ENCODE results near the gene SELE.
"Not testable (repeated sequence)": the region's sequence is repeated elsewhere in the genome, so short reads cannot be mapped to it uniquely, and the experiment has no call there.

SELE gene

DNA sequence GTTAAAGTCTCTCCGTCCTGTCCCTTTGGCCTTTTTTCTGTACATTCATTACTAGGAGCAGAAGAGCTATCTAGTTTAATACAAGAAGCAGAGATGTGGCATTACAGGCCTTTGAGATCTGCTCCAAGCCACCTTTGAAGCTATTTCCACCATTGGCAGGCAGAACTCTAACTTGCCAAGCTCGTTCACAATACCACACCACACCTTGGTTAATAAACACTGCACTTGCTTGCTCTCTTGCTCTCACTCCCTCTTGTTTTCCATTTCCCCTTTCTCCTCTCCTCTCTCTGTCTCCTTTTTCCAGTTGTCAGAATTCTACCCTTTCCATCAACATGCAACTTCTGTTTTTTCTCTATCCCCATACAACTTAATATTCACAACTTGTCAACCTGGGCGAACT lies 7.0 kb downstream of the SELE start:
- H3K4me3 ChIP-seq (replicated peaks; ENCODE audit: low read depth, low read length): no peak overlapping the region
- TF ChIP-seq, protein P1, sequence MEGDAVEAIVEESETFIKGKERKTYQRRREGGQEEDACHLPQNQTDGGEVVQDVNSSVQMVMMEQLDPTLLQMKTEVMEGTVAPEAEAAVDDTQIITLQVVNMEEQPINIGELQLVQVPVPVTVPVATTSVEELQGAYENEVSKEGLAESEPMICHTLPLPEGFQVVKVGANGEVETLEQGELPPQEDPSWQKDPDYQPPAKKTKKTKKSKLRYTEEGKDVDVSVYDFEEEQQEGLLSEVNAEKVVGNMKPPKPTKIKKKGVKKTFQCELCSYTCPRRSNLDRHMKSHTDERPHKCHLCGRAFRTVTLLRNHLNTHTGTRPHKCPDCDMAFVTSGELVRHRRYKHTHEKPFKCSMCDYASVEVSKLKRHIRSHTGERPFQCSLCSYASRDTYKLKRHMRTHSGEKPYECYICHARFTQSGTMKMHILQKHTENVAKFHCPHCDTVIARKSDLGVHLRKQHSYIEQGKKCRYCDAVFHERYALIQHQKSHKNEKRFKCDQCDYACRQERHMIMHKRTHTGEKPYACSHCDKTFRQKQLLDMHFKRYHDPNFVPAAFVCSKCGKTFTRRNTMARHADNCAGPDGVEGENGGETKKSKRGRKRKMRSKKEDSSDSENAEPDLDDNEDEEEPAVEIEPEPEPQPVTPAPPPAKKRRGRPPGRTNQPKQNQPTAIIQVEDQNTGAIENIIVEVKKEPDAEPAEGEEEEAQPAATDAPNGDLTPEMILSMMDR (IDR thresholded peaks at IDR 0.05; ENCODE audit: low read depth, low read length, missing control alignments): no peak
- no peak for DNase-seq (ENCODE audit: extremely low read depth, low read depth)

DNA sequence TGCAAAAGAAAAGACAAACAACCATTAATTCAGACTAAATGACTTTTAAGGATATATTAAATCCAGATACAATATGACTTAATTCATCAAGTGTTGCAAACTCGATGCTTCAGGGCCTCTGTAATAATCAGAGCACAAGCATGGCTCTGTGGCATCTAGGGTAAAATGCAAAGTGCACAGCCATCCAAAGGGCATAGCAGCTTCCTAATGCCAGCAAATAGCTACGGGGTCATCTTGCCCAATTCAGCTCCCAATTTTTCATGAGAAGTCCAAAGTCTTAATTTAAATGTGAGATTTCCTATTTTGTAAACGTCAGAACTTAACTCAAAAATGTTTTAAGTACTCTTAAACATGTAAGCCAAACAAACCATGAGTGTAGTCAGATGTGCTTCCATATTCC lies 7.9 kb downstream of the SELE start:
- DNase-seq (ENCODE audit: extremely low read depth, low read depth): no peak
- TF ChIP-seq, protein P1 (IDR thresholded peaks at IDR 0.05; ENCODE audit: low read depth, low read length, missing control alignments): no peak
- H3K4me3 ChIP-seq (replicated peaks; ENCODE audit: low read depth, low read length): no peak overlapping the region

DNA sequence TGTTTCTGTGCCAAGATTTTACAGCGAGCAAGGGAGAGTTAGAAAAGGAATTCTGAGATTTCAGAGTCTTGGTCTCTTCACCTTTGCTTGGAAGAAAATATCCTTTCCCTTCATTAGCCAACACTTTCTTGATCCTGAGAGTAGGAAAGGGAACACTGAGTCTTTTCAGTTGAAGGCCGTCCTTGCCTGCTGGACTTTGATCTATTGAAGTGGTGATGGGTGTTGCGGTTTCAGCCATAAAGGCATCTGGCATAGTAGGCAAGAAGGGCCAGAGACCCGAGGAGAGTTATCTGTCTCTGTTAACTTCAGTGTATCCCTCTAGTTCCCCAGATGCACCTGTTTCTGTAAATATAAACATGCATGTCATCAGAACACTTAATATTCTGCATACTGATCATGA lies 9.7 kb downstream of the SELE start:
- DNase-seq (ENCODE audit: extremely low read depth, low read depth): no peak
- TF ChIP-seq, protein P1 (IDR thresholded peaks at IDR 0.05; ENCODE audit: low read depth, low read length, missing control alignments): no peak
- no peak overlapping the region for H3K4me3 ChIP-seq (replicated peaks; ENCODE audit: low read depth, low read length)

DNA sequence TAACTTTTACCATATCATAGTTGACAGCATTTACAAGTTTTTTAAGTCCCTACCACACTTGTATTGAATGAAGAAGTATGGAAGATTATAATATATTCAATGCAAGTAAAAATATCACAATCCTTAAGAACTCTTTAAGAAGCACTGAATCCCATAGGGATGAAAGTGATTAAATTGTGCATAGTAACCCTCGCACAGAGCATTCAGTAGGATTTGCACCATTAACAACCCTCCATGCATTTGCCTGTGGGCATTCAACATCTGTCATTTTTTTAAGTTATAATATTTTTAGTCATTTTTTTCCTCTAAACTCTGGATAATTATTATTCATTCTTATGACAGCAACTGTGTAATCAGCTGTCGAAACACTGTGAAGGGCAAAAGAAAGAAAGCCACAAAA lies 10.1 kb downstream of the SELE start:
- TF ChIP-seq, protein P1 (IDR thresholded peaks at IDR 0.05; ENCODE audit: low read depth, low read length, missing control alignments): no peak
- no peak for DNase-seq (ENCODE audit: extremely low read depth, low read depth)
- H3K4me3 ChIP-seq (replicated peaks; ENCODE audit: low read depth, low read length): no peak overlapping the region

DNA sequence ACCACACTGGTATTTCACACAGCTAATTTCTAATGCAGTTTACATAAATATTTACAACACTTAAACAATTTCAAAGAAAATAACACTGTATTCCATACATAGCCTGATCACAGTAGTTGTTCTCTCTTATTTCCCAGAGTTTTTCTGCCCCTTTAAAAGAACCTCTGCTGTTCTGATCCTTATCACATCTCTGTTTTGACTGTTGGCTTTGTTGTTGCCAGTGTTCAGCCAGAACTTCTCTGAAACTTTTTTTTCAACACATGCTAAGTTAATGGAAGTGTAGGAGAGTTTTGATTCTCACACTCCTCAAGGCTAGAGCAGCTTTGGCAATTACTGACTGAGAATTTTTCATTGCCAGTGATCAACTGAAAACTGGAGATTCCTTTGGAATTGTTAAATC lies 11.1 kb downstream of the SELE start:
- TF ChIP-seq, protein P1 (IDR thresholded peaks at IDR 0.05; ENCODE audit: low read depth, low read length, missing control alignments): no peak
- no peak for DNase-seq (ENCODE audit: extremely low read depth, low read depth)
- no peak overlapping the region for H3K4me3 ChIP-seq (replicated peaks; ENCODE audit: low read depth, low read length)

DNA sequence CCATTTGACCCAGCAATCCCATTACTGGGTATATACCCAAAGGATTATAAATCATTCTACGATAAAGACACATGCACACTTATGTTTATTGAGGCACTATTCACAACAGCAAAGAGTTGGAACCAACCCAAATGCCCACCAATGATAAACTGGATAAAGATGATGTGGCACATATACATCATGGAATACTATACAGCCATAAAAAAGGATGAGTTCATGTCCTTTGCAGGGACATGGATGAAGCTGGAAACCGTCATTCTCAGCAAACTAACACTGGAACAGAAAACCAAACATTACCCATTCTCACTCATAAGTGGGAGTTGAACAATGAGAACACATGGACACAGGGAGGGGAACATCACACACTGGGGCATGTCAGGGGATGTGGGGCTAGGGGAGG lies 18.8 kb downstream of the SELE start:
- not testable (repeated sequence) for DNase-seq (ENCODE audit: extremely low read depth, low read depth); H3K4me3 ChIP-seq (replicated peaks; ENCODE audit: low read depth, low read length)

DNA sequence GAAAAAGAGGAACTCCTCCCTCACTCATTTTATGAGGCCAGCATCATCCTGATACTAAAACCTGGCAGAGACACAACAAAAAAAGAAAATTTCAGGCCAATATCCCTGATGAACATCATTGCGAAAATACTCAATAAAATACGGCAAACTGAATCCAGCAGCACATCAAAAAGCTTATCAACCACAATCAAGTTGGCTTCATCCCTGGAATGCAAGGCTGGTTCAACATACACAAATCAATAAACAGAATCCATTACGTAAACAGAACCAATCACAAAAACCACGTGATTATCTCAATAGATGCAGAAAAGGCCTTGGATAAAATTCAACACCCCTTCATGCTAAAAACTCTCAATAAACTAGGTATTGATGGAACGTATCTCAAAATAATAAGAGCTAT lies 20.8 kb downstream of the SELE start:
- DNase-seq (ENCODE audit: extremely low read depth, low read depth); H3K4me3 ChIP-seq (replicated peaks; ENCODE audit: low read depth, low read length): not testable (repeated sequence)

DNA sequence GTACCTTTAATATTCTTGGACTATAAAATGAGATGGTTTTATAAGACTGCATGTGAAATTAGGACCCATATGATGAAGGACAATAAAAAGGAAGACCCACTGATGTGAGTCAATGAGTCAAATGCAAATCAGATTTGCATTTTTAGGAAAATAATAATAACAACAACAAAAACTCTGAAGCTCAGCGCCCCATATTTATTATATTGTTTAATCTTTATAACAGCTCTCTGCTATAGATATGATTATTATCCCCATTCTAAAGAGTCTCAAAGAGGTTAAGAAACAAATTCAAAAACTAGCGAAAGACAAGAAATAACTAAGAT lies 21.6 kb downstream of the SELE start:
- no peak for DNase-seq (ENCODE audit: extremely low read depth, low read depth)
- TF ChIP-seq, protein P1 (IDR thresholded peaks at IDR 0.05; ENCODE audit: low read depth, low read length, missing control alignments): no peak
- no peak overlapping the region for H3K4me3 ChIP-seq (replicated peaks; ENCODE audit: low read depth, low read length)
